ENCODE measurements around the gene CC2D2B.
"Not testable (repeated sequence)": the region's sequence is repeated elsewhere in the genome, so short reads cannot be mapped to it uniquely, and the experiment has no call there.

Gene CC2D2B

DNA sequence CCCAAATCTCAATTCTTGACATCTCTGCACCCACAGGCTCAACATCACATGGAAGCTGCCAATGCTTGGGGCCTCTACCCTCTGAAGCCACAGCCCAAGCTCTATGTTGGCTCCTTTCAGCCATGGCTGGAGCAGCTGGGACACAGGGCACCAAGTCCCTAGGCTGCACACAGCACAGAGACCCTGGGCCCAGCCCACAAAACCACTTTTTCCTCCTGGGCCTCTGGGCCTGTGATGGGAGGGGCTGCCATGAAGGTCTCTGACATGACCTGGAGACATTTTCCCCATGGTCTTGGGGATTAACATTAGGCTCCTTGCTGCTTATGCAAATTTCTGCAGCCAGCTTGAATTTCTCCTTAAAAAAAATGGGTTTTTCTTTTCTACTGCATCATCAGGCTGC lies 33.0 kb upstream of the CC2D2B start:
- H3K36me3 ChIP-seq (ENCODE audit: insufficient read depth, low read length); H3K4me2 ChIP-seq (ENCODE audit: low read length); H3K9ac ChIP-seq (ENCODE audit: low read depth, low read length); H3K9me3 ChIP-seq (replicated peaks; ENCODE audit: low read length); H3K4me1 ChIP-seq (ENCODE audit: control insufficient read depth, insufficient read depth, low read length); H3K4me3 ChIP-seq (ENCODE audit: low read length); H3K27me3 ChIP-seq (ENCODE audit: control insufficient read depth, insufficient read depth, low read length): not testable (repeated sequence)

DNA sequence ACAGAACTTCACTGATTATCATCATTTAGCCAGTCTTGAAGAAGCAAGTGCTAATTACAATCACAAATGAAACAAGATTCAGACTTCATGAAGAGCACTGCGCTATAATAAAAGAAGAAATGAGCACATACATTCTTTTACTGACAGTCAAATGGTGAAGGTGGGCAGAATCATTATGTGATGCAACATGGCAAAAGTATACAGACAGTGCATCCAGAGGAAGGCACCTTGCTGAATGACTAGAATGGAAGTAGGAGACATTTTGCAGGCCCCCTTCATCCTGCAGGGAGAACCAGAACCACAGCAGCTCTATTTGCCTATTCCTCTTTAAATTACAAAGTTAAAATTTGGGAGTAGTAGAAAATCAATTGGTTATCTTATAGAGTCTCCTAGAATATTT lies 31.0 kb upstream of the CC2D2B start:
- Histone ChIP-seq H3K4me2 (ENCODE audit: low read length) (no peak overlapping the region), H3K36me3 (ENCODE audit: insufficient read depth, low read length) (peaks cover 8% of the 10 kb centered on the region), H3K4me1 (ENCODE audit: control insufficient read depth, insufficient read depth, low read length) (no peaks in the 10 kb centered on the region), H3K9ac (ENCODE audit: low read depth, low read length) (no peak overlapping the region), H3K27me3 (ENCODE audit: control insufficient read depth, insufficient read depth, low read length) (no peaks in the 10 kb centered on the region), H3K4me3 (ENCODE audit: low read length) (no peak overlapping the region), H3K9me3 (replicated peaks; ENCODE audit: low read length) (no peaks in the 10 kb centered on the region)

DNA sequence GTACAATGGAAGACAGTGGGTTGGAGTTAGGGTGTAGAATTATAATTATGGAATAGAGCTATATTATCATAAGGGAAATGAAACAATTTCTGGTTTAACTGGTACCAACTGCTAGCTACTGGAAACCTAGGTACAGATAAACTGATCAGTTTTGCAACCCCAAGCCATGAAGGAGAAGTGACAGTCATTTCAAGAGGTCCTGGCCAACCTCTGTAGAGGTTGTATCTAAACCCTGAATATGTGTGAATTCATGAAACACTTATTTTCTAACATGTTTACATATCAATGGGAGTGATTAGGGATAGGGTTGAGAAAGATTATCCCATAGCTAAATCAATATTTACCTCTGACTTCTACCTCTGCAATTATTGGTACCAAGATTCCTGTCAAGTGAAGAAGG lies 29.9 kb upstream of the CC2D2B start:
- Histone ChIP-seq H3K4me3 (ENCODE audit: low read length) (no peak overlapping the region), H3K9ac (ENCODE audit: low read depth, low read length) (no peak overlapping the region)

GRCh38 chr10:95880704-95881103 lies 27.1 kb upstream of the CC2D2B start:
- Histone ChIP-seq H3K4me1 (ENCODE audit: control insufficient read depth, insufficient read depth, low read length) (no peaks in the 10 kb centered on the region), H3K36me3 (ENCODE audit: insufficient read depth, low read length) (peaks cover 1% of the 10 kb centered on the region), H3K9ac (ENCODE audit: low read depth, low read length) (no peak overlapping the region), H3K4me2 (ENCODE audit: low read length) (no peak overlapping the region), H3K9me3 (replicated peaks; ENCODE audit: low read length) (no peaks in the 10 kb centered on the region), H3K4me3 (ENCODE audit: low read length) (no peak overlapping the region), H3K27me3 (ENCODE audit: control insufficient read depth, insufficient read depth, low read length) (no peaks in the 10 kb centered on the region)

More for the DNA sequence above, 29.9 kb upstream of the CC2D2B start:
- Histone ChIP-seq H3K4me2 (ENCODE audit: low read length) (no peak overlapping the region), H3K4me1 (ENCODE audit: control insufficient read depth, insufficient read depth, low read length) (no peaks in the 10 kb centered on the region), H3K9me3 (replicated peaks; ENCODE audit: low read length) (no peaks in the 10 kb centered on the region), H3K27me3 (ENCODE audit: control insufficient read depth, insufficient read depth, low read length) (no peaks in the 10 kb centered on the region), H3K36me3 (ENCODE audit: insufficient read depth, low read length) (peaks cover 8% of the 10 kb centered on the region)

DNA sequence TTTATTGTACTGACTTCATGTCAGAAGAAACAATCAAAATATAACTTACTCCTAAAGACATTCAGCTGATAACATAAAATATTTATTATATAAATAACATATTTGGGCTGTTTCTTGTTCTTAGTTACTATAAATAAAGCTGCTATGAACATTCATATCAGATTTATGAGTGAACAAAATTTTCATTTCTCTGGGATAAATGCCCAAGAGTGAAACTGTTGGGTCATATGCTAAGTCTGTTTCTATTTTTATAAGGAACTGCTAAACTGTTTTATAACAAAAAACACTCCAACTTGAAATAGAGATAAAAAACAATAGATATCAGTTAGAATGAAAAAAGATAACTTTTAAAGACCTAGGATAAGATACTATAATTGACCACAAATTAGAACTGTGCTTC lies 26.5 kb upstream of the CC2D2B start:
- no peaks in the 10 kb centered on the region for H3K9me3 ChIP-seq (replicated peaks; ENCODE audit: low read length)
- H3K36me3 ChIP-seq (ENCODE audit: insufficient read depth, low read length), result no peaks in the 10 kb centered on the region
- H3K27me3 ChIP-seq (ENCODE audit: control insufficient read depth, insufficient read depth, low read length), result no peaks in the 10 kb centered on the region
- no peaks in the 10 kb centered on the region for H3K4me1 ChIP-seq (ENCODE audit: control insufficient read depth, insufficient read depth, low read length)
- no peak overlapping the region for H3K4me2 ChIP-seq (ENCODE audit: low read length)
- H3K4me3 ChIP-seq (ENCODE audit: low read length), result no peak overlapping the region
- no peak overlapping the region for H3K9ac ChIP-seq (ENCODE audit: low read depth, low read length)

DNA sequence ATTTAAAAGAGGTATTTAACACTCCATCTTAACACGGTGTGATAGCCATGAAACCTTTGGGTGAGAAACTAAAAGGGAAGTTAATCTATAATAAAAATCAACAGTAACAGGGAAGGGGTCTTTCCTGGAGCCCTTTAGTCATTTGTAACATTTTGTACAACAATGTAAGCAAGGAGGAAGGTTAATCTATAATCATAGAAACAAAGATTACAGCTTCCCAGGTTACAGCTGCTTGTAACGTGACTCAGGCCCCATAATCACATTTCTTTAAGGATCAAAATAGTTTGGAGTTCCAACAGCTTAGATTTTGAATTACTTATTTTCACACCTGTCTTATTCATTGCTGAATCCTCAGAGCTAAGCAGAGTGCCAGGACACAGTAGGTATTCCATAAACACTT lies 17.9 kb upstream of the CC2D2B start:
- Histone ChIP-seq H3K4me2 (ENCODE audit: low read length) (no peak overlapping the region), H3K9ac (ENCODE audit: low read depth, low read length) (no peak overlapping the region), H3K36me3 (ENCODE audit: insufficient read depth, low read length) (no peaks in the 10 kb centered on the region), H3K4me3 (ENCODE audit: low read length) (no peak overlapping the region), H3K27me3 (ENCODE audit: control insufficient read depth, insufficient read depth, low read length) (no peaks in the 10 kb centered on the region), H3K9me3 (replicated peaks; ENCODE audit: low read length) (no peaks in the 10 kb centered on the region), H3K4me1 (ENCODE audit: control insufficient read depth, insufficient read depth, low read length) (no peaks in the 10 kb centered on the region)

DNA sequence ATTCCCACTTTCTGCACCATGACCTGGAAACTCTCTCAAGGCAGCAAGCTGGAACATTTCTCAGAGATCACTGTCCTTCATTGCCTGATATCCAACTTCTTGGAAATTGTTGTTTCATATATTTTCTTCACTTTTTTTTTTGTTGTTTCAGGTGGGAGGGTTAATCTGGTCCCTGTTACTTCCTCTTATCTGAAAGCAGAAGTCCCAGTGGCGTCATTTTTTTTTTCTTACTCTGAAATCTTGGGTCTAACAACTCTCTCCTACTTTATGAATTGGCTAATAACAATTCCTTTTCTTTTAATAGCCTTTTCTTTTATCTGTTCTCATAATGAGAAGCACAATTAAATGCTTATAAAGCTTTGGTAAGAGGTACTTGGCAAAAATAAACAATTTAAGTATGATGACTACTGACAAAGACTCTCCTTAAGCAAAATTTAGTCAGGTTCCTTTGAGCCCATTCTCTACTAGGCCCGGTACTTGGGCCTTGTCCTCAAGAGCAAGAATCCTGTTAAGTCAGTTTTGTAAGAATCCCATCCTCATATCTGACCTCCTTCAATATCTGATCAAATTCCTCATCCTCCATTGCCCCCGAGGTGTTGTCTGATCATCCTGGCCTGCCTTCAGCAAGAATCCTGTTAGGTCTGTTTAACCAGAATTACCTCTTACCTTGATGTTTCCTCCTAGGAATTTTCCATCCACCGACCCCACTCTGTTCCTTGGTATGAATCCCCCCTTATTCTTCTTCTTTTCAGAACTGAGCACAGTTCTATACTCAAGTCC lies 11.5 kb upstream of the CC2D2B start:
- Histone ChIP-seq H3K36me3 (ENCODE audit: insufficient read depth, low read length) (peaks cover 4% of the 10 kb centered on the region), H3K9me3 (replicated peaks; ENCODE audit: low read length) (no peaks in the 10 kb centered on the region), H3K9ac (ENCODE audit: low read depth, low read length) (no peak overlapping the region), H3K27me3 (ENCODE audit: control insufficient read depth, insufficient read depth, low read length) (no peaks in the 10 kb centered on the region), H3K4me3 (ENCODE audit: low read length) (no peak overlapping the region), H3K4me1 (ENCODE audit: control insufficient read depth, insufficient read depth, low read length) (no peaks in the 10 kb centered on the region), H3K4me2 (ENCODE audit: low read length) (no peak overlapping the region)

GRCh38 chr10:95905897-95906580 lies 1.7 kb upstream of the CC2D2B start:
- not testable (repeated sequence) for H3K27me3 ChIP-seq (ENCODE audit: control insufficient read depth, insufficient read depth, low read length); H3K9ac ChIP-seq (ENCODE audit: low read depth, low read length); H3K4me1 ChIP-seq (ENCODE audit: control insufficient read depth, insufficient read depth, low read length); H3K9me3 ChIP-seq (replicated peaks; ENCODE audit: low read length); H3K4me2 ChIP-seq (ENCODE audit: low read length); H3K4me3 ChIP-seq (ENCODE audit: low read length); H3K36me3 ChIP-seq (ENCODE audit: insufficient read depth, low read length)

- H3K27me3 ChIP-seq (ENCODE audit: control insufficient read depth, insufficient read depth, low read length), result no peaks in the 10 kb centered on the region
- H3K9me3 ChIP-seq (replicated peaks; ENCODE audit: low read length), result no peaks in the 10 kb centered on the region
- H3K4me2 ChIP-seq (ENCODE audit: low read length), result peak overlapping the region; percentile 85
- peak overlapping the region; percentile 79 for H3K4me3 ChIP-seq (ENCODE audit: low read length)
- peak overlapping the region; percentile 86 for H3K9ac ChIP-seq (ENCODE audit: low read depth, low read length)
- peaks cover 6% of the 10 kb centered on the region for H3K4me1 ChIP-seq (ENCODE audit: control insufficient read depth, insufficient read depth, low read length)
- H3K36me3 ChIP-seq (ENCODE audit: insufficient read depth, low read length), result peaks cover 5% of the 10 kb centered on the region
These were observed 909 bp upstream of the CC2D2B start for GRCh38 chr10:95906677-95907455.

DNA sequence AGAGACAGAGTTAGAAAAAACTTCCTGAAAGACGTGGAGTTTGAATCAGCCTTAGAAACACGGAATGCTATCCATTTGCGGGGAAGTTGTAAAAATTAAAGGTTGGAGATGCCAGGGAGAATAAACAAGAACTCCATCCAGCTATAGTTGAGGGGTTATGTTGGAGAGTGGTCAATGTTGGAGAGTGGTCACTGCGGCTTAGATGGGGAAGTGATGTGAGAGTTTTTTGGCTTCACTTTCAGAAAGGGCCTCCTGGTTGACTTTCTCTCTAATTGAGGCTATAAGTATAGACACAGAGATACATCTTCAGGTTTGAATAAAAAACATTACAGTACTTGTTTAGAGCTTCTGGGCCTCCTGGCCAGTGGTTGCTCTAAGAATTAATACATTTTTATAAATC lies 675 bp downstream of the CC2D2B start:
- H3K36me3 ChIP-seq (ENCODE audit: insufficient read depth, low read length), result no peaks in the 10 kb centered on the region
- H3K27me3 ChIP-seq (ENCODE audit: control insufficient read depth, insufficient read depth, low read length), result no peaks in the 10 kb centered on the region
- H3K4me3 ChIP-seq (ENCODE audit: low read length), result peak overlapping the region; percentile 79
- H3K9ac ChIP-seq (ENCODE audit: low read depth, low read length), result no peak overlapping the region
- no peaks in the 10 kb centered on the region for H3K9me3 ChIP-seq (replicated peaks; ENCODE audit: low read length)
- H3K4me1 ChIP-seq (ENCODE audit: control insufficient read depth, insufficient read depth, low read length), result peaks cover 6% of the 10 kb centered on the region
- H3K4me2 ChIP-seq (ENCODE audit: low read length), result peak overlapping the region; percentile 85

DNA sequence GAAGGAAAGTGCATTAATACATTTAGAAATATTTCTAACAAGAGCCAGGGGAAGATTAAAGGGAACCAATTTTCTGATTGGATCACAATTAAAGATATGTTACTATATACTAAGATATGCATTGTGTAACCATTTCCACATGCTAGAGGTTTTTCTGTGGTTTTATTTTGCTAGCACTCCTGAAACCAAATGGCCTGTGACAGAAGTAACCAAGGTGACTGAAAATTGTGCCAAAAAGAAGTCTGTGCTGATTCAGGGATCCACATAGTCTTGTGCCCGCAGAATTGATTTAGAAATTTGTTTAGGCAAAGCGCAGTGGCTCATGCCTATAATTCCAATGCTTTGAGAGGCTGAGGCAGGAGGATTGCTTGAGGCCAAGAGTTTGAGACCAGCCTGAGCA lies 1.8 kb downstream of the CC2D2B start:
- Histone ChIP-seq H3K4me2 (ENCODE audit: low read length) (no peak overlapping the region), H3K4me3 (ENCODE audit: low read length) (no peak overlapping the region), H3K9ac (ENCODE audit: low read depth, low read length) (no peak overlapping the region), H3K9me3 (replicated peaks; ENCODE audit: low read length) (no peaks in the 10 kb centered on the region), H3K36me3 (ENCODE audit: insufficient read depth, low read length) (no peaks in the 10 kb centered on the region), H3K4me1 (ENCODE audit: control insufficient read depth, insufficient read depth, low read length) (peaks cover 6% of the 10 kb centered on the region), H3K27me3 (ENCODE audit: control insufficient read depth, insufficient read depth, low read length) (no peaks in the 10 kb centered on the region)

Data from skeletal muscle satellite cell (primary cell).